Calu3 (cell line): ENCODE results near the gene ABL2. TPM values are rescaled to one million over a fixed set of nuclear protein-coding genes. Genes with fewer than 3 reads are reported as not detected.
"Not testable (repeated sequence)": the region's sequence is repeated elsewhere in the genome, so short reads cannot be mapped to it uniquely, and the experiment has no call there.

Experiments used
- BruUV-seq: library from RNA; stranded (reverse); fragments of 400-500 nt; replicated peaks from 2 replicates; lab custom pipeline; 2021; lab: Mats Ljungman, UMichigan
- CTCF ChIA-PET: fragments of 300-600 bp; sonication (Branson Sonifier 250); formaldehyde crosslinking; loops from one replicate; lab custom pipeline; 2022; ENCODE audit warnings: antibody characterized with exemption; lab: Charles Lee
- DNase-seq: peaks from one replicate; pipeline ENCODE4 v3.0.0; 2022
- H3K27ac Mint-ChIP-seq: one replicate; pipeline ENCODE4 v1.8.0; 2022; ENCODE audit warnings: mixed read lengths; ENCODE audit not compliant: unreplicated experiment
- H3K27me3 Mint-ChIP-seq: one replicate; pipeline ENCODE4 v1.8.0; 2022; ENCODE audit warnings: mixed read lengths; ENCODE audit not compliant: unreplicated experiment
- H3K36me3 Mint-ChIP-seq: one replicate; pipeline ENCODE4 v1.8.0; 2022; ENCODE audit warnings: mild to moderate bottlenecking, moderate library complexity, mixed read lengths; ENCODE audit not compliant: insufficient read depth, unreplicated experiment
- H3K4me1 Mint-ChIP-seq: one replicate; pipeline ENCODE4 v1.8.0; 2022; ENCODE audit warnings: mild to moderate bottlenecking, low read depth, mixed read lengths; ENCODE audit not compliant: unreplicated experiment
- H3K4me3 Mint-ChIP-seq: one replicate; pipeline ENCODE4 v1.8.0; 2022; ENCODE audit warnings: mild to moderate bottlenecking, low read depth, moderate library complexity, mixed read lengths; ENCODE audit not compliant: unreplicated experiment
- H3K9me3 Mint-ChIP-seq: one replicate; pipeline ENCODE4 v1.8.0; 2022; ENCODE audit warnings: low read depth, mixed read lengths; ENCODE audit not compliant: unreplicated experiment
- CTCF ChIP-seq: fragments of 200-600 bp; IDR thresholded peaks from one replicate; pipeline ENCODE4 v1.8.0; 2022; ENCODE audit warnings: antibody characterized with exemption; ENCODE audit not compliant: unreplicated experiment
- intact Hi-C: fragments of 100-400 bp; cut with micrococcal nuclease; formaldehyde crosslinking; loops from one replicate; pipeline ENCODE4 v1.10.0; 2022; ENCODE audit not compliant: unreplicated experiment
- total RNA-seq: library from RNA; stranded (reverse); gene quantifications from 2 replicates; pipeline ENCODE4 v1.2.3, GENCODE V29; 2022

ABL2 gene
- total RNA-seq, 1 experiment from 2014 or later = 47.8 TPM

- CTCF ChIA-PET = interaction anchor here (0.9 kb wide), 1 partner anchor 13 kb away, joined by 3 read pairs; no protein-coding TSS in a partner anchor
These were observed 11.5 kb downstream of the ABL2 start for GRCh38 chr1:179217943-179218507.

GRCh38 chr1:179213317-179213716, 16.2 kb downstream of the ABL2 start:
- CTCF ChIA-PET = interaction anchor here (0.7 to 1.1 kb wide), 2 partner anchors 38 to 334 kb away, joined by 3 to 4 read pairs; no protein-coding TSS in a partner anchor
- intact Hi-C loops, DNase-seq, H3K36me3 Mint-ChIP-seq, BruUV-seq, H3K27ac Mint-ChIP-seq, H3K27me3 Mint-ChIP-seq, H3K9me3 Mint-ChIP-seq, H3K4me3 Mint-ChIP-seq: not testable (repeated sequence)
- H3K4me1 Mint-ChIP-seq = peaks cover 19% of the 10 kb centered on the region

More at GRCh38 chr1:179217943-179218507, 11.5 kb downstream of the ABL2 start:
- H3K36me3 Mint-ChIP-seq = no peaks in the 10 kb centered on the region
- no peak for DNase-seq
- no peak overlapping the region for H3K4me3 Mint-ChIP-seq
- peak overlapping the region; percentile 81 for H3K27ac Mint-ChIP-seq
- H3K4me1 Mint-ChIP-seq = peaks cover 13% of the 10 kb centered on the region
- TF ChIP-seq CTCF = no peak
- H3K9me3 Mint-ChIP-seq = no peaks in the 10 kb centered on the region
- no TSS peak for BruUV-seq
- intact Hi-C loops = no loop called here
- no peaks in the 10 kb centered on the region for H3K27me3 Mint-ChIP-seq

GRCh38 chr1:179208681-179209477, 20.6 kb downstream of the ABL2 start:
- intact Hi-C loops = no loop called here
- Mint-ChIP-seq H3K36me3 (no peaks in the 10 kb centered on the region), H3K27ac (no peak overlapping the region), H3K4me3 (no peak overlapping the region), H3K27me3 (no peaks in the 10 kb centered on the region), H3K4me1 (peaks cover 12% of the 10 kb centered on the region), H3K9me3 (no peaks in the 10 kb centered on the region)
- CTCF ChIA-PET = interaction anchor here (0.6 kb wide), 1 partner anchor 179 kb away, joined by 5 read pairs; no protein-coding TSS in a partner anchor
- TF ChIP-seq CTCF = no peak
- no peak for DNase-seq
- BruUV-seq = no TSS peak

GRCh38 chr1:179206812-179207211, 22.7 kb downstream of the ABL2 start:
- DNase-seq = no peak
- no peak for TF ChIP-seq CTCF
- Mint-ChIP-seq H3K36me3 (no peaks in the 10 kb centered on the region), H3K27ac (no peak overlapping the region), H3K4me1 (peaks cover 12% of the 10 kb centered on the region), H3K4me3 (no peak overlapping the region), H3K9me3 (no peaks in the 10 kb centered on the region), H3K27me3 (no peaks in the 10 kb centered on the region)
- CTCF ChIA-PET = no interaction called here
- BruUV-seq = no TSS peak
- intact Hi-C loops = no loop called here
